Measurements from ENCODE around the gene TIGD4. TPM values are rescaled to one million over a fixed set of nuclear protein-coding genes. Genes with fewer than 3 reads are reported as not detected.

TIGD4 gene
- total RNA-seq (under 1 TPM in 3 of 4 donors, not detected in 1; 0.12 to 0.36 (median 0.13) TPM), polyA plus RNA-seq (under 1 TPM; 0.03 to 0.56 (median 0.12) TPM)
- long read RNA-seq, donor 1, result 0 reads
- long read RNA-seq, donor 2, result 0 reads

DNA sequence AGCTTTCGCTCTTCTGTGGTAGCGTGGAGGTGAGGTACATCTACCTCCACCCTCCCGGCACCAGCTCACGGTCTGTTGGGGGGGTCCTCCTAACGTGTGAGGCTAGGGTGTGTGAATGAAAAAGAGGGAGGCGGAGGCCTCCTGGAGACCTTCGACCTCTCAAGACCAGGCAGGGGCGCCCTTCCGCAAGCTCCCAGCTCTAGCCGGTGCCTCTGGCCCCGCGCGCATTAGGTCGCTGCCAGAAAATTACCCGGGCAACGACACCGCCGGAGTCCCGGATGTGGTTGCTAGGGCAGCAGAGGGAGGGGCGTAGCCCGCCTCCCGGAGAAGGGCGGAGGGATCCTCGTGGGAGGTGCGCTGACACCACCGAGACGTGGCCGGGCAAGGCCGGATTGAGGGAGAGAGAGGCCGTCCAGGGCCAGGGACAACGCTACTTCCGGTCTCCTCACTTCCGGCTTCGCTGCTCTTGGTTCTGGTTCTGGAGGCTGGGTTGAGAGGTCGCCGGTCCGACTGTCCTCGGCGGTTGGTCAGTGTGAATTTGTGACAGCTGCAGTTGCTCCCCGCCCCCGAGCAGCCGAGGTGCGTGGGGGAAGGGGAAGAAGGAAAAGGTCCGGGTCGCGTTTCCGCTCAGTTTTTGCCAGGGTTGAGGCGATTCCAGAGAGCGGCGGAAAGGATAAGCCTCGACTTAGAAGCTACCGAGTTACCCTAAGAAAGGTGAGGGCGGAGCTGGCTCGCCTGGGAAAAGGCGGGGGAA lies at the start of gene TIGD4, which contains the start of gene ARFIP1:
TSS of gene TIGD4 (minus strand) at position 218 of the 754 bp plus-strand sequence. CDS start 8,726 bp downstream, outside the sequence.
TSS of gene ARFIP1 (plus strand) at position 442 of the 754 bp plus-strand sequence. CDS start 49,680 bp downstream, outside the sequence.
- Histone ChIP-seq H3K9me3 (no peaks in the 10 kb centered on the region), H3K4me3 (peak within 1 kb of the TSS; percentile 84), H3K36me3 (ENCODE audit: insufficient read depth in 1 of 2, low read depth in 1 of 2) (no peaks in the 10 kb centered on the region), H3K27ac (peak within 1 kb of the TSS; percentile 91), H3K27me3 (ENCODE audit: insufficient read depth in 3 of 3, low read length in 2 of 3) (no peaks in the 10 kb centered on the region), H3K4me1 (peaks cover 14% of the 10 kb centered on the region)
- WGBS, 3 donors, result 0% methylated on average over 49 to 55 of the region's 55 CpGs
- ATAC-seq, result peak; percentile 99 to 100 (median 100)
- intact Hi-C loops (cut with DNase I), result loop anchor here in 1 of 2 donors (5.0 kb wide), 1 partner anchor 1682 kb away; the partner anchor contains the start of gene RPS3A
- peak; percentile 98 to 99 for DNase-seq
- TF ChIP-seq, protein P1, sequence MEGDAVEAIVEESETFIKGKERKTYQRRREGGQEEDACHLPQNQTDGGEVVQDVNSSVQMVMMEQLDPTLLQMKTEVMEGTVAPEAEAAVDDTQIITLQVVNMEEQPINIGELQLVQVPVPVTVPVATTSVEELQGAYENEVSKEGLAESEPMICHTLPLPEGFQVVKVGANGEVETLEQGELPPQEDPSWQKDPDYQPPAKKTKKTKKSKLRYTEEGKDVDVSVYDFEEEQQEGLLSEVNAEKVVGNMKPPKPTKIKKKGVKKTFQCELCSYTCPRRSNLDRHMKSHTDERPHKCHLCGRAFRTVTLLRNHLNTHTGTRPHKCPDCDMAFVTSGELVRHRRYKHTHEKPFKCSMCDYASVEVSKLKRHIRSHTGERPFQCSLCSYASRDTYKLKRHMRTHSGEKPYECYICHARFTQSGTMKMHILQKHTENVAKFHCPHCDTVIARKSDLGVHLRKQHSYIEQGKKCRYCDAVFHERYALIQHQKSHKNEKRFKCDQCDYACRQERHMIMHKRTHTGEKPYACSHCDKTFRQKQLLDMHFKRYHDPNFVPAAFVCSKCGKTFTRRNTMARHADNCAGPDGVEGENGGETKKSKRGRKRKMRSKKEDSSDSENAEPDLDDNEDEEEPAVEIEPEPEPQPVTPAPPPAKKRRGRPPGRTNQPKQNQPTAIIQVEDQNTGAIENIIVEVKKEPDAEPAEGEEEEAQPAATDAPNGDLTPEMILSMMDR (IDR thresholded peaks at IDR 0.05), result no peak

DNA sequence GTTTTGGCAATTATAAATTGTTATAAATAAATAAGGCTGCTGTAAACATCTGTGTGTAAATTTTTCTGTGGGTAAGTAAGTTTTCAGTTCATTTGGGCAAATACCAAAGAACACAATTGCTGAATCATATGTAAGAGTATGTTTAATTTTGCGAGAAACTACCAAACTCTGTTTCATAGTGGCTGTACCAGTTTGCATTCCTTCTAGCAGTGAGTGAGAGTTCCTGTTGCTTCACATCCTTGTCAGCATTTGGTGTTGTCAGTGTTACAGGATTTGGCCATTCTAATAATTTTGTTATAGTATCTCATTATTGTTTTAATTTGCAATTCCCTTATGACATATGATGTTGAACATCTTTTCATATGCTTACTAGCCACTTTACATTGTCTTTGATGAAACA lies 48.6 kb upstream of the TIGD4 start:
- WGBS, 3 donors, result 97 to 100% (median 99%) methylated on average over 1 of the region's 1 CpG
- peaks cover 3% of the 10 kb centered on the region for H3K9me3 ChIP-seq
- TF ChIP-seq, protein P1 (IDR thresholded peaks at IDR 0.05), result no peak
- intact Hi-C loops (cut with DNase I), result no loop called here
- peaks cover 0 to 6% of the 10 kb centered on the region in 2 donors for H3K36me3 ChIP-seq (ENCODE audit: insufficient read depth in 1 of 2, low read depth in 1 of 2)
- H3K4me3 ChIP-seq, result no peak overlapping the region
- DNase-seq (no peak), ATAC-seq (no peak)
- H3K4me1 ChIP-seq, result no peaks in the 10 kb centered on the region
- H3K27ac ChIP-seq, result no peak overlapping the region
- no peaks in the 10 kb centered on the region for H3K27me3 ChIP-seq (ENCODE audit: insufficient read depth in 3 of 3, low read length in 2 of 3)

DNA sequence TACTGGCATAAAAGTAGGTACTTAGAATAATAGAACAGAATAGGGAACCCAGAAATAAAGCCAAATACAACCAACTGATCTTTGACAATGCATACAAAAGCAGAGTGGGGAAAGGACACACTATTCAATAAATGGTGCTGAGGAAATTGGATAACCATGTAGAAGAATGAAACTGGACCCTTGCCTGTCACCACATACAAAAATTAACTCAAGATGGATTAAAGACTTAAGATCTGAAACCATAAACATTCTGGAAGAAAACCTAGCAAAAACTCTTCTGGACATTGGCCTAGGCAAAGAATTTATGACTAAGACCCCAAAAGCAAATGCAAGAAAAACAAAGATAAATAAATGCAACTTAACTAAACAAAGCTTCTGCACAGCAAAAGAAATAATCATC lies 45.8 kb upstream of the TIGD4 start:
- ATAC-seq (no peak), DNase-seq (no peak)
- Histone ChIP-seq H3K27ac (no peak overlapping the region), H3K36me3 (ENCODE audit: insufficient read depth in 1 of 2, low read depth in 1 of 2) (no peaks in the 10 kb centered on the region), H3K4me3 (no peak overlapping the region), H3K9me3 (peaks cover 3% of the 10 kb centered on the region), H3K27me3 (ENCODE audit: insufficient read depth in 3 of 3, low read length in 2 of 3) (no peaks in the 10 kb centered on the region), H3K4me1 (no peaks in the 10 kb centered on the region)
- TF ChIP-seq, protein P1 (IDR thresholded peaks at IDR 0.05), result no peak
- intact Hi-C loops (cut with DNase I), result no loop called here

DNA sequence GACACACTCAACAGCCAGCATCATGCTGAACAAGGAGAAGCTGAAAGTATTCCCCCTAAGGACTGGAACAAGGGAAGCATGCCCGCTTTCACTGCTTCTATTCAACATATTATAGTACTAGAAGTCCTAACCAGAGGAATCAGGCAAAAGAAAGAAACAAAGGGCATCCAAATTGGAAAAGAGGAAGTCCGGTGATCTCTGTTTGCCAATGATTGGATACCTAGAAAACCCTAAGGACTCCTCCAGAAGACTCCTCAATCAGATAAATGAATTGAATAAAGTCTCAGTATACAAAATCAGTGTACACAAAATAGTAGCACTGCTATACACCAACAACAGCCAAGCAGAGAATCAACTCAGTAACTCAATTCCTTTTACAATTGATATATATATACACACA lies 45.0 kb upstream of the TIGD4 start:
- no peak for ATAC-seq

More for the DNA sequence above, 45.0 kb upstream of the TIGD4 start:
- no peak overlapping the region for H3K4me3 ChIP-seq
- intact Hi-C loops (cut with DNase I), result no loop called here
- no peaks in the 10 kb centered on the region for H3K36me3 ChIP-seq (ENCODE audit: insufficient read depth in 1 of 2, low read depth in 1 of 2)
- no peaks in the 10 kb centered on the region for H3K4me1 ChIP-seq
- H3K27me3 ChIP-seq (ENCODE audit: insufficient read depth in 3 of 3, low read length in 2 of 3), result no peaks in the 10 kb centered on the region
- H3K27ac ChIP-seq, result no peak overlapping the region
- H3K9me3 ChIP-seq, result peaks cover 3% of the 10 kb centered on the region
- 95 to 98% (median 96%) methylated on average over 2 of the region's 2 CpGs for WGBS, 3 donors
- TF ChIP-seq, protein P1 (IDR thresholded peaks at IDR 0.05), result no peak
- no peak for DNase-seq

Data from psoas muscle (tissue), 8 donors.